Lower leg skin (tissue), 3 donors: ENCODE results near the gene HHLA2.

Experiments
- POLR2A ChIP-seq, 2 donors: fragments of 450-650 bp; IDR thresholded peaks; one replicate each; pipeline ENCODE4 v1.6.1; 2016 to 2017; ENCODE audit warnings: antibody characterized with exemption in 2 of 2, mild to moderate bottlenecking in 1 of 2, moderate library complexity in 1 of 2
- TF ChIP-seq, protein P1 (sequence below), 3 donors: fragments of 450-650 bp; IDR thresholded peaks; one replicate each; pipeline ENCODE4 v1.5.1; 2016; ENCODE audit warnings: antibody characterized with exemption in 3 of 3, mild to moderate bottlenecking in 3 of 3, moderate library complexity in 2 of 3

DNA sequence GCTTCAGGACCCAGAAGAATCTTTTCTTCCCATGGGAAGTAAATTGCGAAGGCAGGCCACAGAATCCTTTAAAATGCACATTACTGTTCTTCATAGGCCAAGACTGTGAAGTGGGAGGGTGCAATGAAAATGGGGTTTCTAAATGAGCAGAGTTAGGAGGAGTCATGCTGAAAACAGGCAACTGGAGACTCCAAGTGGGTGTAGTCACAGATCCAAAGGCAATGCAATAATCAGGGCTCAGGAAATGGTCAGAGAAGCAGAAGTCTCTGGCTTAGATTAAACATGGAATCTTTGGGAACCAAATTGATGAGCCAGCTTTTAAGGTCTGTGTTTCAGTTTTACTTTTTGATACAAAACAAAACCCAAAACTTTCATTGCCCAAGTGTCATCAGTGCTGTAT lies 37.6 kb downstream of the HHLA2 start:
- TF ChIP-seq, protein P1, sequence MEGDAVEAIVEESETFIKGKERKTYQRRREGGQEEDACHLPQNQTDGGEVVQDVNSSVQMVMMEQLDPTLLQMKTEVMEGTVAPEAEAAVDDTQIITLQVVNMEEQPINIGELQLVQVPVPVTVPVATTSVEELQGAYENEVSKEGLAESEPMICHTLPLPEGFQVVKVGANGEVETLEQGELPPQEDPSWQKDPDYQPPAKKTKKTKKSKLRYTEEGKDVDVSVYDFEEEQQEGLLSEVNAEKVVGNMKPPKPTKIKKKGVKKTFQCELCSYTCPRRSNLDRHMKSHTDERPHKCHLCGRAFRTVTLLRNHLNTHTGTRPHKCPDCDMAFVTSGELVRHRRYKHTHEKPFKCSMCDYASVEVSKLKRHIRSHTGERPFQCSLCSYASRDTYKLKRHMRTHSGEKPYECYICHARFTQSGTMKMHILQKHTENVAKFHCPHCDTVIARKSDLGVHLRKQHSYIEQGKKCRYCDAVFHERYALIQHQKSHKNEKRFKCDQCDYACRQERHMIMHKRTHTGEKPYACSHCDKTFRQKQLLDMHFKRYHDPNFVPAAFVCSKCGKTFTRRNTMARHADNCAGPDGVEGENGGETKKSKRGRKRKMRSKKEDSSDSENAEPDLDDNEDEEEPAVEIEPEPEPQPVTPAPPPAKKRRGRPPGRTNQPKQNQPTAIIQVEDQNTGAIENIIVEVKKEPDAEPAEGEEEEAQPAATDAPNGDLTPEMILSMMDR (IDR thresholded peaks at IDR 0.05): no peak
- no peak for TF ChIP-seq POLR2A (IDR thresholded peaks at IDR 0.05)
